Stimulated activated CD8-positive, alpha-beta memory T cell treated with anti-CD3 and anti-CD28 coated beads, Interleukin-12 subunit alpha, Interleukin-12 subunit beta, amount 100 ng/mL, for 24 hours (primary cell): Measurements from ENCODE around the gene PRKCQ.

Experiments used
- DNase-seq: peaks from one replicate; pipeline ENCODE4 v3.0.0-alpha.2; 2020; ENCODE audit errors: extremely low read depth

Gene PRKCQ

GRCh38 chr10:6405713-6406112 is 174.4 kb downstream of the PRKCQ start:
- no peak for DNase-seq

DNA sequence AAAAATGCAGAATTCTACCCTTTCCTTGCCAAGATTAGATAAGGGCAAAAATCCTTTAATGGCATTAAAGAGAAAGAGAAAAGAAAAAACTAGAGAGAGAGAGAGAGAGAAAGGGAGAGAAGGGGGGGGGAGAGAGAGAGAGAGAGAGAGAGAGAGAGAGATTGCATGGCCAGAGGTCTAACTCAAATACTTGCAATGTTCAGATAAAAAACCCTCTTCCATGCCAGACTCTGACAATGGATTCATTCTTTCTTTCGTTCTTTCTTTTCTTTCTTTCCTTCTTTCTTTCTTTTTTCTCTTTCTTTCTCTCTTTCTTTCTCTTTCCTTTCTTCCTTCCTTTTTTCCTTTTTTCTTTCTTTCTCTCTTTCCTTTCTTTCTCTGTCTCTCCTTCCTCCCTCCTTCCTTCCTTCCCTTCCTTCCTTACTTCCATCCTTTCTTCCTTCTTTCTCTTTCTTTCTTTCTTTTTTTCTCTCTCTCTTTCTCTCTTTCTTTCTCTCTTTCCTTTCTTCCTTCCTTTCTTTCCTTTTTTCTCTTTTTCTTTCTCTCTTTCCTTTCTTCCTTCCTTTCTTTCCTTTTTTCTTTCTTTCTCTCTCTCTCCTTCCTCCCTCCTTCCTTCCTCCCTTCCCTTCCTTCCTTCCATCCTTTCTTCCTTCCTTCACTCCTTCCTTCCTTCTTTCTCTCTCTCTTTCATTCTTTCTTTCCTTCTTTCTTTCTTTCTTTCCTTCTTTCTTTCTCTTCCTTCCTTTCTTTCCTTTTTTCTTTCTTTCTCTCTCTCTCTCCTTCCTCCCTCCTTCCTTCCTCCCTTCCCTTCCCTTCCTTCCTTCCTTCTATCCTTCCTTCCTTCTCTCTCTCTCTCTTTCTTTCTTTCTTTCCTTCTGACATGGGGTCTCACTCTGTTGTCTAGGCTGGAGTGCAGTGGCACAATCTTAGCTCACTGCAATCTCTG is 175.7 kb downstream of the PRKCQ start:
- no peak for DNase-seq

- DNase-seq = no peak
Measured at GRCh38 chr10:6402960-6403359, 177.1 kb downstream of the PRKCQ start.

GRCh38 chr10:6402349-6402709 is 177.7 kb downstream of the PRKCQ start:
- no peak for DNase-seq

DNA sequence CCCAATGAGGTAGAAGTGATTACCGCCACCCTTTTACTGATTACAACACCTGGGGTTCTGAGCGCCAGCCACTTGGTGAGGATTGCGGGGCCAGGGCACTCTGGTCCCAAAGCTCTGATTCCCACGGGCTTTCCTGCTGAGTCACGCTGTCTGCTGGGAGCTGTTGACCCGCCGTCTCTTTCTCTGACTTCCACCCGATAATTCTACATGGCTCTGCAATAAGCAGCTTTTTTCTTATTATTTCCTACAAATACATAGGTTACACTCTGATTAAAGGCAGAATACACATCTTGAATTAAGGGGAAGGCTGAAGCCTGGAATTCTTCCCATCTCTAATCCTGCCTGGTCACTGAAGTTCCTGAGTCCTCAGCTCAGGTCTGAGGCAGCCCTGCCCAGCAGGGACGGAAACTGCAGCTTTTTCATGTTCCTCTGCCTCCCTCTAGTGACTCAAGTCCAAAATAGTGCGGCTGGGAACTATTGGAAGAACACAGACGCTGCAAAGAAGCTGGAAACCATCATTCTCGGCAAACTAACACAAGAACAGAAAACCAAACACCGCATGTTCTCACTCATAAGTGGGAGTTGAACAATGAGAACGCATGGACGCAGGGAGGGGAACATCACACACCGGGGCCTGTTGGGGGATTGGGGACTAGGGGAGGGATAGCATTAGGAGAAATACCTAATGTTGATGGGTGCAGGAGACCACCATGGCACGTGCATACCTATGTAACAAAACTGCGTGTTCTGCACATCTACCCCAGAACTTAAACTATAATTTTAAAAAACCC is 178.3 kb downstream of the PRKCQ start:
- no peak for DNase-seq

GRCh38 chr10:6400821-6401465 is 179.1 kb downstream of the PRKCQ start:
- no peak for DNase-seq

- no peak for DNase-seq
Measured at GRCh38 chr10:6400331-6400730, 179.7 kb downstream of the PRKCQ start.

- no peak for DNase-seq
Measured at GRCh38 chr10:6399879-6400278, 180.2 kb downstream of the PRKCQ start.

- no peak for DNase-seq
Measured at GRCh38 chr10:6399231-6399741, 180.8 kb downstream of the PRKCQ start.

DNA sequence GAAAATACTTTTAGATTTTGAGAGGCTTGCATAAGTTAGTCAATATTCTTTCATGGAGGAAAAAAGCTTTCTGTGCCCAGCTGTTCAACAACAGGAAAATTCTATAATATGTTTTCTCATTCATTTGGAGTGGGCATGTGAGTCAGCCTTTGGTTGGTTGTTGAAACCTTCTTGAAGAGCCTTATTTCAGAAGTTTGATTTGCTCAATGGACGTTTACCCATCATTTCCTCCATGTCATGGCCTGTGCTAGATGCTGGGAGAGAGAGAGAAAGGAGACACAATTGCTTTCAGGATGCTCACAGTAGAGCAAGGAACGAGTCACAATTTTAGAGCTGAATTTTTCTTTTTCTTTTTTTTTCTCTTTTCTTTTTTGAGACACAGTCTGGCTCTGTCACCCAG is 181.7 kb downstream of the PRKCQ start:
- no peak for DNase-seq

DNA sequence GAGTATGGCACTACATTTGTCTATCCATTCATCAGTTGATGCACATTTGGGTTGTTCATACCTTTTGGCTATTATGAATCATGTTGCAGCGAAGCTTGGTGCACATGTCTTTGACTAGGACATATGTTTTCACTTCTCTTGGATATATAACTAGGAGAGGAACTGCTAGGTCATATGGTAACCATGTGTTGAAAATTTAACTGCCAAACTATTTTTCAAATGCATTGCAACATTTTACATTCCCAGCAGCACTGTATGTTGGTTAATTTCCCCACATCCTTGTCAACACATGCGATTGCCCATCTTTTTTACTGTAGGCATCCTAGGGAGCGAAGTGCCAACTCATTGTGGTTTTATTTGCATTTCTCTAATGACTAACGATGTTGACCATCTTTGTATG is 183.4 kb downstream of the PRKCQ start:
- no peak for DNase-seq

- no peak for DNase-seq
Measured at GRCh38 chr10:6396226-6396625, 183.8 kb downstream of the PRKCQ start.

DNA sequence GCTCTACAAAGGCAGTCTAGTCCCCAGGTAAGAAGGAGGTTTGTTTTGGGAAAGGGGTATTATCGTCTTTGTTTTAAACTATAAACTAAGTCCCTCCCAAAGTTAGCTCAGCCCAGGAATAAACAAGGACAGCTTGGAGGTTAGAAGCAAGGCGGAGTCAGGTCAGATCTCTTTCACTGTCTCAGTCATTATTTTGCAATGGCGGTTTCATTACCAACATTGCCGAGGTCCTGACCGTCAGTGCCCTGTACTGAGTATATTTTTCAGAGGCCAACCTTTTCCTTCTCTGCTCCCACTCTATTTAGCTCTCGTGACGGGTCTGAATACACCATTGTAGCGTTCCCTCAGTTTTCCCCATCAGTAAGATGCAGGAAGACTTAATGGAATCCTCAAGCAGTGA is 184.5 kb downstream of the PRKCQ start:
- DNase-seq = no peak

DNA sequence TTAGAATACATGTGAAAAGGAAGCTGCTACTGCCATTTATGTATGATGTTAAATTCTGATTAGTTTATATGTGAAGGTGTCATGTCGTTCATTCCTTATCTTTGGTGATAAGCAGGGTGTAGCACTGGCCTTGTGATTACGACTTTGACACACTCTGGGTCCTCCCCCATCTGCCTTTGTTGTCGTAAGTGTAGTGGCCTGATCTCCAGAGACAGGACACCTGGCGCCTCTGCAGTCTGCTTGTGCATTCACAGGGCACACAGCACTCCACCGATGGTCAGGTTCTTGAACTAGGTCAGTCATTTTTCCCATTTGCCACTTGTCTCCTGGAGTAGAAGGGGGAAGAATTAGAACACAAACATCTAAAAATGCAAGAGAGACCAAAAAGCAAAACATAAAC is 186.0 kb downstream of the PRKCQ start:
- DNase-seq = no peak

DNA sequence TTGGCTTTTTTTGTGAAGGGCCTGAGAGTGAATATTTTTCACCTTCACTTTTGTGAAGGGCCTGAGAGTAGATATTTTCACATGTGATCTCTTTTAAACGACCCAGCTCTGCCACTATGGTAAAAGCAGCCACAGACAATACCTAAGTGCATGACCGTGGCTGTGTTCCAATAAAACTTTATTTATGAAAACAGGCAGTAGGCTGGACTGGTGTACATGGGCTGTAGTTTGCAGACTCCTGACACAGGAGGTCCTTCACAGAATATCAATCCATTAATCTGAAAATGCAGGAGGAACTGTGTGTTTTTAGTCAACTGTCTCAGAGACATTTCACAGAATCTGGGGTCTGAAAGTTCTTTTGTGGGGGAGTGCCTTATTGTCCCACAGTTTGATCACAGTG is 186.9 kb downstream of the PRKCQ start:
- no peak for DNase-seq

GRCh38 chr10:6390213-6390845 is 189.7 kb downstream of the PRKCQ start:
- no peak for DNase-seq

GRCh38 chr10:6388261-6388893 is 191.7 kb downstream of the PRKCQ start:
- no peak for DNase-seq

DNA sequence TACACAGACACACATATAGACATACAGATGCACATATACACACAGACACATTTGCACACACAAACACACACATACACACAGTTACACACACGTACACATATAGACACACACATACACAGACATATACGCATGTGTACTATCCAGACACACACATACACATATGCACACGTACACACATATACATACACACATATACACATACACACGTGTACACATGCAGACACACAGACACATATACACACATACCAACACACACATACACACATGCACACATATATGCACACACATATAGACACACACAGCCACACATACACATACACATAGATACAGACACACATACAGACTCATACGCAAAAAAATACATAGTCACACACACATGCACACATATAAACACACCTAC is 193.1 kb downstream of the PRKCQ start:
- no peak for DNase-seq

- no peak for DNase-seq
Measured at GRCh38 chr10:6386346-6386745, 193.7 kb downstream of the PRKCQ start.

DNA sequence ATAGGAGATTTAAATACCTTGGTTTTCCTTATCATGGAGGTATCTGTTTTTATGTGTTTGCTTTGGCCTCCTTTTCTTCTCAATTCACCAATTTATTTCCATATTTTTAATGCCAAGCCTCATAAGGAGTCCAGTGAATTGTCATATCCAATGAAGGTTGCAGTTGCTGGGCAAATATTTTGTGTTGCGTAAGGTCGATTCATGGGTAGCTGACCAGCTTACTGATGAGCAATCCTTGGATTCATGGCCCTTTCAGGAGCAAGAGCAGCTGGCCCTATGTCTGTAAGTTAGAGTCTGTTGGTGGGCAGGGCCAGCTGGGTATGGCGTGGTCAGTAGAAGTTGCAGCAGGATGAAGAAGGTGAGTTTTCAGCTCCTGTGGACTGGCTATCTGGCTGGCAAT is 194.4 kb downstream of the PRKCQ start:
- DNase-seq = no peak

DNA sequence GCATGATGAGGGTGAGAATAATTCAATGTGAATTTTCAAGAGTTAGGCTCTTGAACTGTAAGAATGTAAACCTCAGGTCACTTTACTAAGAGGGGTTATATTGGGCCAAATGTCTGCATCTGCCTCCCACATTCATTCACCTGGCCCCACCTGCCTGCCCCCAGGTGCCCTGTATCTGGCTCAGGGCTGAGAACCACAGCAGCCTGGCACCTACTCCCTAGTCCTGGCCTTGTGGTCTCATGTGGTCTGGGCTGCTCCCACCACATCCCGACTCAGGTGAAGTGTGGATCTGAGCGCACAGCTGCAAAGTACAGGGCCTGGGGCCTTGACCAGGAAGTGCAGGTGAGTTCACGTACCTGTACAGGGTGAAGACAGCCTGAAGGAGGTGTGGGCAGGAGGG is 195.2 kb downstream of the PRKCQ start:
- DNase-seq = no peak
